ENCODE results near the gene SLC44A5.

The SLC44A5 gene

GRCh38 chr1:75588779-75589475 is 22.0 kb downstream of the SLC44A5 start:
- DNase-seq, result peak; percentile 71

- DNase-seq, result no peak
Measured at GRCh38 chr1:75587692-75588091, 23.2 kb downstream of the SLC44A5 start.

- DNase-seq, result no peak
Measured at GRCh38 chr1:75583282-75583681, 27.6 kb downstream of the SLC44A5 start.

- no peak for DNase-seq
Measured at GRCh38 chr1:75582725-75583261, 28.1 kb downstream of the SLC44A5 start.

- DNase-seq, result peak; percentile 15
Measured at GRCh38 chr1:75579046-75579445, 31.9 kb downstream of the SLC44A5 start.

- DNase-seq, result no peak
Measured at GRCh38 chr1:75575837-75576236, 35.1 kb downstream of the SLC44A5 start.

- no peak for DNase-seq
Measured at GRCh38 chr1:75567191-75567590, 43.7 kb downstream of the SLC44A5 start.

- DNase-seq, result no peak
Measured at GRCh38 chr1:75559800-75560199, 51.1 kb downstream of the SLC44A5 start.

- DNase-seq, result peak; percentile 65
Measured at GRCh38 chr1:75559136-75559535, 51.8 kb downstream of the SLC44A5 start.

- no peak for DNase-seq
Measured at GRCh38 chr1:75554870-75555269, 56.0 kb downstream of the SLC44A5 start.

- DNase-seq, result no peak
Measured at GRCh38 chr1:75554181-75554580, 56.7 kb downstream of the SLC44A5 start.

GRCh38 chr1:75550559-75550958 is 60.4 kb downstream of the SLC44A5 start:
- DNase-seq, result no peak

- DNase-seq, result peak; percentile 55
Measured at GRCh38 chr1:75548721-75549480, 62.0 kb downstream of the SLC44A5 start.

- peak; percentile 7 for DNase-seq
Measured at GRCh38 chr1:75543705-75544104, 67.2 kb downstream of the SLC44A5 start.

- peak; percentile 77 for DNase-seq
Measured at GRCh38 chr1:75542818-75543570, 67.9 kb downstream of the SLC44A5 start.

GRCh38 chr1:75539230-75540116 is 71.4 kb downstream of the SLC44A5 start:
- peak; percentile 87 for DNase-seq

GRCh38 chr1:75533085-75533484 is 77.8 kb downstream of the SLC44A5 start:
- DNase-seq, result no peak

- DNase-seq, result no peak
Measured at GRCh38 chr1:75531570-75531969, 79.3 kb downstream of the SLC44A5 start.

GRCh38 chr1:75529488-75529887 is 81.4 kb downstream of the SLC44A5 start:
- DNase-seq, result peak; percentile 20

GRCh38 chr1:75528001-75528400 is 82.9 kb downstream of the SLC44A5 start:
- DNase-seq, result no peak

- DNase-seq, result peak; percentile 13
Measured at GRCh38 chr1:75522389-75522788, 88.5 kb downstream of the SLC44A5 start.

GRCh38 chr1:75521658-75522057 is 89.3 kb downstream of the SLC44A5 start:
- DNase-seq, result no peak
